Esophagus (tissue), 2 donors: ENCODE data around the gene TTC39A. TPM values are rescaled to one million over a fixed set of nuclear protein-coding genes. Genes with fewer than 3 reads are reported as not detected.
A peak's percentile ranks its signal among the peaks of the same experiment; 100 is the strongest.

Source experiments
- H3K27ac ChIP-seq, 2 donors: one replicate each; pipeline ENCODE4 v1.5.1; 2013; ENCODE audit warnings: low read depth in 2 of 2, mild to moderate bottlenecking in 2 of 2, inconsistent platforms in 1 of 2, low read length in 1 of 2, moderate library complexity in 1 of 2
- H3K27me3 ChIP-seq, 2 donors: one replicate each; pipeline ENCODE4 v1.6.1; 2013; ENCODE audit warnings: low read length in 2 of 2, control low read depth in 1 of 2, mild to moderate bottlenecking in 1 of 2; ENCODE audit not compliant: insufficient read depth in 2 of 2, control insufficient read depth in 1 of 2
- H3K36me3 ChIP-seq, 2 donors: one replicate each; pipeline ENCODE4 v1.6.1; 2013; ENCODE audit warnings: low read length in 1 of 2; ENCODE audit not compliant: control insufficient read depth in 2 of 2, insufficient read depth in 2 of 2
- H3K4me1 ChIP-seq, 2 donors: one replicate each; pipeline ENCODE4 v1.6.1; 2013; ENCODE audit warnings: low read length in 1 of 2; ENCODE audit not compliant: control insufficient read depth in 2 of 2, insufficient read depth in 2 of 2
- H3K4me3 ChIP-seq, 2 donors: one replicate each; pipeline ENCODE4 v1.5.1; 2013; ENCODE audit warnings: low read length in 2 of 2, mild to moderate bottlenecking in 2 of 2, low read depth in 1 of 2, moderate library complexity in 1 of 2
- H3K9me3 ChIP-seq, 2 donors: one replicate each; pipeline ENCODE4 v1.6.1; 2013; ENCODE audit warnings: mild to moderate bottlenecking in 2 of 2, low read depth in 1 of 2, low read length in 1 of 2, moderate library complexity in 1 of 2; ENCODE audit not compliant: control insufficient read depth in 2 of 2, insufficient read depth in 1 of 2
- WGBS, 2 donors: extraction: QIAGEN DNeasy Blood & Tissue Kit; methylation state at CpG; one replicate each; pipeline ENCODE4 v1.1.7; 2013; 5-methylcytosine and 5-hydroxymethylcytosine counted together
- polyA plus RNA-seq, 2 donors: library from polyadenylated mRNA; stranded (reverse); fragments of 200-250 nt; gene quantifications; one replicate each; pipeline ENCODE4 v1.2.3, GENCODE V29; 2013
- donor health status: healthy with polysubstance abuse.
- donor health status: Bipolar disorder and iron deficiency.

Gene TTC39A
- polyA plus RNA-seq, 2 donors, result 11.1 to 20.6 TPM

DNA sequence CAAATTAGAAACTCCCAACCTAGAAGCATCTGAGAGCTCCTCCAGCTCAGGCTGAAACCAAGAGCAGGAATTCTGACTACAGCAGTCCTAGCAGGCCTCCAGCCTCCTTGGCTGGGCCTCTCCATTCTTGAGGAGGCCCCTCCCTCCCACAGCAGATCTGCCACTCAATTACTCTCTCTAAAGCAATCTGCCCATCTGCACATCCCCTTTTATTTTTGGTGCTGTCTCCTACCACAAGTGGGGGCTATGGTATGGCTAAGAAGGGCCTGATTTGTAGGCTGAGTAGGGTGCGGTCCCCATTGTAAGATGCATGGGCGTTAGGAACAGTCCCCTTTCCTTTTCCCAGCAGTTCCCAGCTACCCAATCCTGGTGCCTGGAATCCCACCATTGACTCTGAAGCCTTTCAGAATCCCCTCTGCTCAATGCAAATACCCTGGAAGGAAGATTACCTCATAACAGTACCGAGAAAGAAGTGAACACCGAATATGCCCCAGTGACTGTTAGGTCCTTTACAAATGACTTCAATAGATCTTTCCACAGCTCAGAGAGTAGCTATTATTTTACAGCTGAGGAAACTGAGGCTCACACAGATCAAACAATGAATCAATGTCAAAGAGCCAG, 11.6 kb upstream of the TTC39A start:
- H3K4me1 ChIP-seq, result peaks cover 0 to 4% of the 10 kb centered on the region in 2 donors
- no peak overlapping the region for H3K4me3 ChIP-seq
- H3K27ac ChIP-seq, result no peak overlapping the region
- peaks cover 0 to 4% of the 10 kb centered on the region in 2 donors for H3K27me3 ChIP-seq
- WGBS, 2 donors, result 87 to 88% methylated on average over 4 of the region's 4 CpGs
- no peaks in the 10 kb centered on the region for H3K36me3 ChIP-seq
- H3K9me3 ChIP-seq, result no peaks in the 10 kb centered on the region

DNA sequence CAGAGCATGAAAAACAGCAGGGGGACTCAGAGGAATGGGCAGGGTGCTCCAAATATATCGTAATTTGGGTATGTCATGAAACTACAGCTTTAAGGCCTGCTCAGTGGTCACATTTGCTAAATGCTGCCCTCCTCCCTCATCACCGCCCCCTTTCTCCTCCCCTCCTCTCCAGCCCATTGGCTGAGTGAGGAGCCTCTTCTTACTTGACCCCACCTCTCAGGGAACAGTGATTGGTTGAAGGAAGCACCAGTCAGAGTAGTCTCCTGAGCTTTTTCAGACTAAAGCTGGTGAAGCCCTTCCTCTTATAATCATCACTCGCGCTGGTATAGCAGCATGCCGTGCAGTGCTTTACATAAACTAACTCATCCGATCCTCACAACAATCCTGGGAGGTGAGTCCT, 10.0 kb upstream of the TTC39A start:
- 93 to 97% methylated on average over 6 of the region's 6 CpGs for WGBS, 2 donors

DNA sequence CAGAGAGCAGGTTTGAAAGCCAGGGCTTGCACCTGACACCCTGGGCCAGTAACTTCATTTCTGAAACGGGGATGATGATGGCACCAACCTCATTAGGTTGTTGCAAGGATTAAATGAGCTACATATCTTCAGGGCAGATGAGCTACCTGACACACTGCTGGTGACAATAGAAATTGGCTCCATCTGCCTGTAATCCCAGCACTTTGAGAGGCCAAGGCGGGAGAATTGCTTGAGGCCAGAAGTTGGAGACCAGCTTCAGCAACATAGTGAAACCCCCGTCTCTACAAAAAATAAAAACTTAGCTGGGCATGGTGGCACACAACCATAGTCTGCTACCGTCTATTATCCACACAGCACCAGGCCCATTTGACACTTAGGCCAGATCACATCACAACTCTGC, 6.3 kb upstream of the TTC39A start:
- Histone ChIP-seq H3K4me1 (peaks cover 0 to 2% of the 10 kb centered on the region in 2 donors), H3K27ac (peak overlapping the region in 1 of 2 donors; percentile 73), H3K27me3 (no peaks in the 10 kb centered on the region), H3K9me3 (no peaks in the 10 kb centered on the region), H3K36me3 (no peaks in the 10 kb centered on the region), H3K4me3 (no peak overlapping the region)
- 78% methylated on average over 4 of the region's 4 CpGs for WGBS, 2 donors

More for the DNA sequence above, 10.0 kb upstream of the TTC39A start:
- no peak overlapping the region for H3K27ac ChIP-seq
- peaks cover 0 to 4% of the 10 kb centered on the region in 2 donors for H3K4me1 ChIP-seq
- no peaks in the 10 kb centered on the region for H3K9me3 ChIP-seq
- H3K27me3 ChIP-seq, result peaks cover 0 to 4% of the 10 kb centered on the region in 2 donors
- no peak overlapping the region for H3K4me3 ChIP-seq
- no peaks in the 10 kb centered on the region for H3K36me3 ChIP-seq

DNA sequence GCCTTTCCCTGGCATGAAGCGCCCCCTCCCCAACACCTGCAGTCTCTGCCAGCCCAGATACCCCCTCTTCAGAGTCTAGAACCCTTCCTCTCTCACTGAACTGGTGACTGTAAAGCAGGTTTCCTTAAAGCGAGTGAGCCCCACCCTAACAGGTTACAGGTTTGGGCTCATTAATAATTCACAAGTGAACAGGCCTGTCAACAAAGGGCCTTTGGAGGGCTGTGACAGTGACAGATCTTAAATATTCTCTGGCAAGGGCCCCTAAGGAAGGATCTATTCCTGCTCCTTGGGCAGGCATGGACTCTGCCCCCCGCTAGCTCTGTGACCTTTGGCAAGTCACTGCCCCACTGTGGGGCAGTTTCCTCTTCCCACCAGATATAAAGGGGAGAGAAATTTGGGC, 5.6 kb upstream of the TTC39A start:
- Histone ChIP-seq H3K9me3 (no peaks in the 10 kb centered on the region), H3K4me3 (no peak overlapping the region), H3K27ac (peak overlapping the region; percentile 47 to 81), H3K4me1 (peaks cover 0 to 6% of the 10 kb centered on the region in 2 donors), H3K36me3 (no peaks in the 10 kb centered on the region), H3K27me3 (no peaks in the 10 kb centered on the region)
- WGBS, 2 donors, result 59 to 73% methylated on average over 3 of the region's 3 CpGs

DNA sequence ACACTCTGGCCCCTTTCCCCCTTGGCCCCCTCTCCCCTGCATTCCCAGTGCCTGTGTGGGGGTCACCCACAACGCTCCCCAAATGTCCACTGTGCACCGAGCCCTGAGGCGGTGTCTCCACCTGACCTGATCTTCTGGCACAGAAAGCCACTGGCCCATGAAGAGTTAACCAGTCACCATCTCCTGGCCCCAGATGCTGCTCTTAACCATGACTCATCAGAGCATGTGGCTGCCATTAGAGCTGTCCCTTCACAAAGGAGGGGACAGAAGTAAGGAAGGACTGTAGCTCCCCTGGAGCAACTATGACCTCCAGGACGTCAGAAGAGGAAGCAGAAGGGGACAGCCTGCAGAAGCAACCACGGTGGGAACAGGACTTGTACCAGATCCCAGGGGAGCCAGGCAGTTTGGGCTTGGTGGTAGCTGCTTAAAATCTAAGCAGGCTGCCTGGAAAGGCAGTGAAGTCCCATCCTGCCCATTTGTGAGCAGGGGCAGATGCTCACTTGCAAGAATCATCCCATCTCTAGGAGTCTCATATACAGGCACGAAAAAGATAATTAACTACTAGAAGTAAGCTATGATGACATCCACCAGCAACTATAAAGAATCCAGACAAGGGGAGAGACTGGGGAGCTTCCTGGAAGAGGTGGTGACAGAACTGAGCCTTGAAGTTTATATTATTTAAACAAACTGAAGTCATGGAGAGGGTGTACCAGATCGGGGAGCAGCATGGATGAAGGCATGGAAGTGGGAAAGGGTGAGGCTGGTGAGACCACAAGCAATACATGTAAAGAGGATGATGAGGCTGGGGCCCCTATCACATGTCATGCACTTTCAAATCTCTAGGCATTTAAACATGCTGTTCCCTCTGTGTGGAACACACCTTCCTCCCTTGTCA, 1.1 kb upstream of the TTC39A start:
- H3K9me3 ChIP-seq, result no peaks in the 10 kb centered on the region
- peaks cover 0 to 15% of the 10 kb centered on the region in 2 donors for H3K4me1 ChIP-seq
- peak overlapping the region; percentile 38 to 92 for H3K27ac ChIP-seq
- 51 to 54% methylated on average over 7 of the region's 7 CpGs for WGBS, 2 donors
- H3K36me3 ChIP-seq, result no peaks in the 10 kb centered on the region
- H3K27me3 ChIP-seq, result no peaks in the 10 kb centered on the region
- peak overlapping the region in 1 of 2 donors; percentile 46 for H3K4me3 ChIP-seq

DNA sequence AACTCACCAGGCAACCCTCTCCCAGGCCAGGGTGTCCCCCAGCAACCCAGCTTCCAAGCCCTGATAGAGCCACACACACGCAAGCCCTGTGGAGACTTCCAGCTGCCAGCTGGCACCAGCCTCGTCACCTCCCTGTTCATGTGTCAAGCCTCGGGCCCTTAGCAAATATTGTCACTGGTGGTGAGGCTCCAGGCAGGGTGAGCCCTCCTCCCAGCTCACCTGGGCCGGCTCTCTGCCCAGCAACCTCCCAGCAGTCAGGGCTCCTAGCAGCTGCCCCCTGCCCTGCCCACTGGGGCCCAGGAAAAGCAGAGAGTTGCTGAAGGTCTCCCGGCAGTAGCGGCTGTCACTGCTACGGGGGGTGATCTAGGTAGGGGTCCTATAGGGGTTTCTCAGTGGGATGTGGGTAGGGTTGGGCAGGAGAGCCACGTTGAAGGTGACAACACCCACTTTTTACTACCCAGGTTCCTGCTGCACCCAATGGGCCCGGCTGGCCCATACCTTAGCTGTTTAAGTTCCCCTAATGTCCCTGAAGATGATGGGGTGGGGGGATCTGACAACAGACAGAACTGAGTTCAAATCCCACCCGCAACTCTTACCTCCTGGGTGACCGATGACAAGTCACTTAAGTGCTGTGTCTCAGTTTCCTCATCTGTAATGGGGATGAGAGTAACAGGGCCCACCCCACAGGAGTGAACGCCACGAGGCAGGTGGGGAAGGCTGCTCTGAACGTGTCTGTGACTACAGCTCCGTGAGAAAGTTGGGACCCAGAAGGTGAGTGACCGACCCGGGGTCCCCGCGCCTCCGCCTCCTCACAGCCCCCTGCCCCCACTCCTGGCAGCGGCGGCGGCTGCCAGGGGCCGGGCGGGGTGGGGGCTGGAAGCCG, 678 bp downstream of the TTC39A start:
- WGBS, 2 donors, result 29 to 30% methylated on average over 20 to 26 of the region's 26 CpGs
- peaks cover 3 to 13% of the 10 kb centered on the region in 2 donors for H3K4me1 ChIP-seq

DNA sequence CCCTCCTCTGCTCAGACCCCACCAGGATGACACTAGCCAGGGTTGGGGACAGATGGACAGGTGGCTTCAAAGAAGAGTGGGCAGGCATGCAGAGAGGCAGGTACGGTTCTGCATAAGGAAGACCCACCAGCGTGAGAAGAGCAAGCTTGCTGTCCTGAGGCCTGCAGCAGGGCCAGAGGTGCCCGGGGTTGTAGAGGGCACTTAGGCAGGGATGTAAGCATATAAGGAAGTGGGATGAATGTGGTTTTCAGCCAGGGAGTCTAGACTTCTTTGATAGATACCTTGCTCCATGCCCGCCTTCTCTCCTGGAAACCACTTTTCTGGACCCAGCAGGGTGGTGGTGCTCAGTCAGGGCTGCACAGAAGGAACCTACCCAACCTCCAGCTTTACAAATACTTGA, 1.4 kb downstream of the TTC39A start:
- 93 to 95% methylated on average over 4 of the region's 4 CpGs for WGBS, 2 donors
- Histone ChIP-seq H3K4me3 (no peak overlapping the region), H3K27me3 (no peaks in the 10 kb centered on the region), H3K9me3 (no peaks in the 10 kb centered on the region), H3K27ac (peak overlapping the region in 1 of 2 donors; percentile 16), H3K4me1 (peaks cover 3 to 13% of the 10 kb centered on the region in 2 donors), H3K36me3 (no peaks in the 10 kb centered on the region)

More for the DNA sequence above, 678 bp downstream of the TTC39A start:
- Histone ChIP-seq H3K27me3 (no peaks in the 10 kb centered on the region), H3K36me3 (no peaks in the 10 kb centered on the region), H3K4me3 (peak overlapping the region; percentile 23 to 46), H3K9me3 (no peaks in the 10 kb centered on the region), H3K27ac (peak overlapping the region; percentile 63 to 70)

DNA sequence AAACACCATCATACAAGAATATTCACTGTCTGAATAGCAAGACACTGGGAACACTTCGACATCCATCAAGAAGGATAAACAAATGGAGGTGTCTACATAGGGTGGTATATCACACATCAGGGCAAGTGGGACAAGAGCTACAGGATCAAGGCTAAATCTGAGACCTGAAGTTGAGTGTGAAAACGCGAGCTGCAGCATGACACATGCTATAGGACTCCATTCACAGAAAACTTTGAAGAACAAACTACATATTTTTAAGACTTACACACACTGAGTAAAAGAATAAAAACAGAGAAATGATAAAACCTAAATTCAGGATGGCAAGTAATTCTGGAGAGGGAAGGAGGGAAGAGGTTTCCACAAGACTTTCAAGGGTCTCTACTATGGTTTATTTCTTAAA, 2.1 kb downstream of the TTC39A start:
- Histone ChIP-seq H3K4me3 (no peak overlapping the region), H3K36me3 (no peaks in the 10 kb centered on the region), H3K27ac (no peak overlapping the region), H3K4me1 (peaks cover 3 to 13% of the 10 kb centered on the region in 2 donors), H3K27me3 (no peaks in the 10 kb centered on the region), H3K9me3 (no peaks in the 10 kb centered on the region)
- 88 to 92% methylated on average over 3 of the region's 3 CpGs for WGBS, 2 donors

DNA sequence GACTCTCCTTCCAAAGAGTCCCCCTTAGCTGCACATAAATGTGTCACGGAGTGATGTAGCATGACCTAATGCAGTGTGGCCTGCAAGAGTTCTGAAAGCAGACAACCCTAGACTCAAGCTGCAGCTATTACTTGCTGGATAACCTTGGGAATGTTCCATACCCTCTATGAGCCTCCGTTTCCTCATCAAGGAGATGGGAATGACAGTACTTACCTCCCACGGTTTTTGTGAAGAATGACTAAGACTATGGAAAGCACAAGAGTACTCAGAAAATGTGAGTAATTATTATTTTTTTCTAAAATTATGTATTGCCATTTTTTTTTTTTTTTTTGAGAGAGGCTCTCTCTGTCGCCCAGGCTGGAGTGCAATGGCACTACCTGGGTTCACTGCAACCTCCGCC, 3.0 kb downstream of the TTC39A start:
- H3K4me1 ChIP-seq, result peaks cover 3 to 13% of the 10 kb centered on the region in 2 donors
- no peak overlapping the region for H3K27ac ChIP-seq
- 75 to 79% methylated on average over 5 of the region's 5 CpGs for WGBS, 2 donors
- no peaks in the 10 kb centered on the region for H3K36me3 ChIP-seq
- H3K9me3 ChIP-seq, result no peaks in the 10 kb centered on the region
- H3K4me3 ChIP-seq, result no peak overlapping the region
- no peaks in the 10 kb centered on the region for H3K27me3 ChIP-seq
